BLaER1 treated with 17β-estradiol and CSF1 and Interleukin-3, amounts not matched to agents 10 nM and 100 nM (cell line): Measurements from ENCODE around the gene GREB1.

ENCODE experiments used
- H3K27ac ChIP-seq, 11 experiments: shearing (Covaris generic); formaldehyde crosslinking; 2 replicates each; pipeline ENCODE4 v1.8.1; 2022
- H3K27me3 ChIP-seq, 11 experiments: shearing (Covaris generic); formaldehyde crosslinking; 2 replicates each; pipeline ENCODE4 v1.8.1; 2022
- H3K36me3 ChIP-seq, 11 experiments: shearing (Covaris generic); formaldehyde crosslinking; 2 replicates each; pipeline ENCODE4 v1.8.1; 2022
- H3K4me1 ChIP-seq, 10 experiments: shearing (Covaris generic); formaldehyde crosslinking; 2 replicates each; pipeline ENCODE4 v1.8.1; 2022
- H3K4me2 ChIP-seq, 11 experiments: shearing (Covaris generic); formaldehyde crosslinking; 2 replicates each; pipeline ENCODE4 v1.8.1; 2022
- H3K4me3 ChIP-seq, 10 experiments: shearing (Covaris generic); formaldehyde crosslinking; 2 replicates each; pipeline ENCODE4 v1.8.1; 2022
- H3K9ac ChIP-seq, 11 experiments: shearing (Covaris generic); formaldehyde crosslinking; 2 replicates each; pipeline ENCODE4 v1.8.1; 2022
- H3K9me3 ChIP-seq, 11 experiments: shearing (Covaris generic); formaldehyde crosslinking; replicated peaks in 1 of 11; 2 replicates each; pipeline ENCODE4 v1.8.1; 2022
- H4K20me1 ChIP-seq, 11 experiments: shearing (Covaris generic); formaldehyde crosslinking; 2 replicates each; pipeline ENCODE4 v1.8.1; 2022
- Cebpa-rat ChIP-seq, 11 experiments: shearing (Covaris generic); IDR thresholded peaks; 2 replicates each; pipeline ENCODE4 v1.8.1; 2022

Gene GREB1

DNA sequence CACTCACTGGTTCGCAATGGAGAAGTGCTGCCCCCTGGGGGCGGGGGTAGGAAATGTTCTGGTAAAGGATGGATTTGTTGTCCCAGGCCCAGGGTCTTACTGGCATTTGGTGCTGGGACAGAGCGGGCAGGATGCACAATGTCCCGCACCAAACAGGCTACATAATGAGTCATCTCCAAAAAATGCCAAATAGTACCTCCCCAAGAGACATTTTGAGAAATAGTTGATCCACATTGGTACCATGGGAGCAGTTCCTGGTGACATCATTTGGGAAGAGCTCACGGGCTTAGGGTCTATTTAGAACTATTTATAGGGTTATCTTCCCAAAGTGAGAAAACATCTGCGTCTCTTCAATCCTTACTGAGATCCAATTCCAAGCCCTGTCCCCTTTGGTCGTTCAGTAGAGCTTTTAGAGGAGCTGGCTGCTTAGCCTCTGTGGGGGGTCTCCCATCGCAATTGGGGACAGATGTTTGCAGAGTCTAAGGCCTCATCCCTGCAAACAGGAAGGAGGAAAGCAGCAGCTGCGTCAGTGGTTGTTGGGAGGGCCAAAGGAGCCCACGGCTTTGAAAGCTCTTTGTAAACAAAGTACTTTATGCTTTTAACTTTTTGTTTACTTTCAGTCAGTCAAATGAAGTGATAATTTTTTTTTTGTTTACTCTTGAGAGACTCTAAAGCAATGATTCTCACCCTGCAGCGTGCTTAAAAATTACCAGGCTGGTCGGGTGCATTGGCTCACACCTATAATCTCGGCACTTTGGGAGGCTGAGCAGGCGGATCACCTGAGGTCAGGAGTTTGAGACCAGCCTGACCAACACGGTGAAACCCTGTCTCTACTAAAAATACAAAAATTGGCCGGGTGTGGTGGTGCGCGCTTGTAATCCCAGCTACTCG, 49.3 kb downstream of the GREB1 start:
- no peaks in the 10 kb centered on the region for H3K27me3 ChIP-seq
- H3K4me1 ChIP-seq = peaks cover 0 to 16% (median 9%) of the 10 kb centered on the region in 10 experiments; a peak in 11 of 20 replicates
- peak overlapping the region in 3 of 11 experiments; percentile 16 to 81 (median 54); a peak in 3 of 22 replicates for H3K4me2 ChIP-seq
- peak overlapping the region in 2 of 11 experiments; percentile 33 to 74; a peak in 2 of 22 replicates for H3K27ac ChIP-seq
- H3K9ac ChIP-seq = 0 out of 22 replicates have a peak overlapping the region, but pooled peaks of 1 of the 11 experiments have one; percentile 31
- peaks cover 0 to 8% (median 0%) of the 10 kb centered on the region in 11 experiments; a peak in 3 of 22 replicates for H3K9me3 ChIP-seq
- no peak for TF ChIP-seq Cebpa-rat (IDR thresholded peaks at IDR 0.05)
- no peaks in the 10 kb centered on the region for H3K36me3 ChIP-seq
- no peak overlapping the region for H3K4me3 ChIP-seq
- peaks cover 0 to 4% (median 0%) of the 10 kb centered on the region in 11 experiments; a peak in 2 of 22 replicates for H4K20me1 ChIP-seq

DNA sequence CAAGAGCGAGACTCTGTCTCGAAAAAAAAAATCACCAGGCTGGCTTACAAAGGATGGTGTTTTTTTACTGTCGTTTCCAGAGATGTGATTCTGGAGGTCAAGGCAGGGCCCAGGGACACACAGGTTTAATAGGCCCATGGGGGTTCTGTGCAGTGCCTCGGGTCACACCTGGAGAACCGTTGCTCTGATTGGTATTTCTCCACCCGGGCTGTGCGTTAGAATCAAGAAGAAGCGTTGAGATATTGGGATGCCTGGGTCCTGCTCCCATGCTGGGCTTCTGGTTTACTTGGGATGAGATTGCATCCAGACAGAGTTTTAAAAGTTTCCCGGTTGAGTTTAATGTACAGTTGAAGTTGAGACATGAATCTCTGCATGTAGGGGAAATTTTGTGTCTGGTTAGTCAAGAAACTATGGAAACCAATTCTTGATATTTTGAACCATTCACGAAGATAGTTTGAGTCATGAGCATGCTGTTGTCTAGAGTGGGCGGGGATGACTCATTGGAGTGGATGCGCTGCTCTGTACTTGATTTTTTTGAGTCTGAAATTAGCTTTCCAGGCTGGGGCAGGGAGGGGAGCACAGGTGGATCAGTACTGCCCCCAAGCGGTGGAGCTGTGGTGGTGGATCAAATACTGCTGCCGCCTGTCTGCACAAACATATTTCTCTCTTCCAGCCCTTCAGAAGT, 50.1 kb downstream of the GREB1 start:
- no peak for TF ChIP-seq Cebpa-rat (IDR thresholded peaks at IDR 0.05)
- peak overlapping the region in 1 of 11 experiments; percentile 31; a peak in 1 of 22 replicates for H3K9ac ChIP-seq
- no peak overlapping the region for H3K4me3 ChIP-seq
- peaks cover 0 to 8% (median 0%) of the 10 kb centered on the region in 11 experiments; a peak in 3 of 22 replicates for H3K9me3 ChIP-seq
- peak overlapping the region in 5 of 11 experiments; percentile 8 to 81 (median 16); a peak in 8 of 22 replicates for H3K4me2 ChIP-seq
- no peaks in the 10 kb centered on the region for H3K36me3 ChIP-seq
- H3K4me1 ChIP-seq = peaks cover 0 to 16% (median 8%) of the 10 kb centered on the region in 10 experiments; a peak in 10 of 20 replicates
- peaks cover 0 to 4% (median 0%) of the 10 kb centered on the region in 11 experiments; a peak in 2 of 22 replicates for H4K20me1 ChIP-seq
- no peaks in the 10 kb centered on the region for H3K27me3 ChIP-seq
- peak overlapping the region in 2 of 11 experiments; percentile 33 to 74; a peak in 3 of 22 replicates for H3K27ac ChIP-seq

DNA sequence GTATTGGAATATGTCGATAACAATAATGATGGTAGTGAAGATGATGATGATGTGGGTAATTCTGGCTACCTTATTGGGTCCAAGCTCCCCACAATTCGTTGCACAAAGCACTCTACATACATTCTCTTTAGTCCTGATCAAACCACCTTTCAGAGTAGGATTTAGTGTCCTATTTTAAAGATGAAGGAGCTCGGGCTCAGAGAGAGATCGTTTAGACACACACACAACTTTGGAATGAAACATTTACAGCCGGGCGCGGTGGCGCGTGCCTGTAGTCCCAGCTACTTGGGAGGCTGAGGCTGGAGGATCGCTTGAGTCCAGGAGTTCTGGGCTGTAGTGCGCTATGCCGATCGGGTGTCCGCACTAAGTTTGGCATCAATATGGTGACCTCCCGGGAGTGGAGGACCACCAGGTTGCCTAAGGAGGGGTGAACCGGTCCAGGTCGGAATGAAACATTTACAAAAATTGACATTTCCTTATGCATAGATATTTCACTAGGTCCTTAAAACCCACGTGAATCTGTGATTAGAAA, 50.7 kb downstream of the GREB1 start:
- H3K36me3 ChIP-seq = no peaks in the 10 kb centered on the region
- no peak overlapping the region for H3K9ac ChIP-seq
- H3K4me1 ChIP-seq = peaks cover 0 to 16% (median 8%) of the 10 kb centered on the region in 10 experiments; a peak in 10 of 20 replicates
- H3K4me3 ChIP-seq = no peak overlapping the region
- H3K4me2 ChIP-seq = peak overlapping the region in 1 of 11 experiments; percentile 81; a peak in 1 of 22 replicates
- no peak for TF ChIP-seq Cebpa-rat (IDR thresholded peaks at IDR 0.05)
- peaks cover 0 to 4% (median 0%) of the 10 kb centered on the region in 11 experiments; a peak in 2 of 22 replicates for H3K9me3 ChIP-seq
- H4K20me1 ChIP-seq = peaks cover 0 to 4% (median 0%) of the 10 kb centered on the region in 11 experiments; a peak in 2 of 22 replicates
- no peak overlapping the region for H3K27ac ChIP-seq
- H3K27me3 ChIP-seq = no peaks in the 10 kb centered on the region

DNA sequence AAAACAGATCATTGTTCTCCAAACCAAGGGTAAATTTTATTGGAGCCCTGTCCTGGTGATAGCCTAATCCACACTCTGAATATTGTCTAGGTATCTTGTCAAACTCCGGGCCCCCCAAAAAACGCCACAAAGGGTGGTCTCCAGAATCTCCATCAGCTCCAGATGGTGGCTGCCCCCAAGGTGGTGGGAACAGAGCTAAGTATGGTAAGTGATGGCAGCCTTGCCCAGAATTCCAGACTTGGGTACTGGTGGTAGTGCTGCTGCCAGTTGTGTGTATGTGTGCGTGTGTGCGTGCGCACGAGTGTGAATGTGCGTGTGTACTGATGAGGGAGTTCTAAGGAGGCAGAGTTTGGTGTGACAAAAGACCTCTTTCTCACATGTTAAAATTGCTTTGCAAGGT, 51.2 kb downstream of the GREB1 start:
- peaks cover 0 to 4% (median 0%) of the 10 kb centered on the region in 11 experiments; a peak in 2 of 22 replicates for H4K20me1 ChIP-seq
- no peak overlapping the region for H3K4me2 ChIP-seq
- H3K9ac ChIP-seq = no peak overlapping the region
- peaks cover 0 to 16% (median 8%) of the 10 kb centered on the region in 10 experiments; a peak in 10 of 20 replicates for H3K4me1 ChIP-seq
- no peaks in the 10 kb centered on the region for H3K36me3 ChIP-seq
- no peaks in the 10 kb centered on the region for H3K27me3 ChIP-seq
- H3K27ac ChIP-seq = no peak overlapping the region
- no peak overlapping the region for H3K4me3 ChIP-seq
- H3K9me3 ChIP-seq = no peaks in the 10 kb centered on the region
- TF ChIP-seq Cebpa-rat (IDR thresholded peaks at IDR 0.05) = no peak

DNA sequence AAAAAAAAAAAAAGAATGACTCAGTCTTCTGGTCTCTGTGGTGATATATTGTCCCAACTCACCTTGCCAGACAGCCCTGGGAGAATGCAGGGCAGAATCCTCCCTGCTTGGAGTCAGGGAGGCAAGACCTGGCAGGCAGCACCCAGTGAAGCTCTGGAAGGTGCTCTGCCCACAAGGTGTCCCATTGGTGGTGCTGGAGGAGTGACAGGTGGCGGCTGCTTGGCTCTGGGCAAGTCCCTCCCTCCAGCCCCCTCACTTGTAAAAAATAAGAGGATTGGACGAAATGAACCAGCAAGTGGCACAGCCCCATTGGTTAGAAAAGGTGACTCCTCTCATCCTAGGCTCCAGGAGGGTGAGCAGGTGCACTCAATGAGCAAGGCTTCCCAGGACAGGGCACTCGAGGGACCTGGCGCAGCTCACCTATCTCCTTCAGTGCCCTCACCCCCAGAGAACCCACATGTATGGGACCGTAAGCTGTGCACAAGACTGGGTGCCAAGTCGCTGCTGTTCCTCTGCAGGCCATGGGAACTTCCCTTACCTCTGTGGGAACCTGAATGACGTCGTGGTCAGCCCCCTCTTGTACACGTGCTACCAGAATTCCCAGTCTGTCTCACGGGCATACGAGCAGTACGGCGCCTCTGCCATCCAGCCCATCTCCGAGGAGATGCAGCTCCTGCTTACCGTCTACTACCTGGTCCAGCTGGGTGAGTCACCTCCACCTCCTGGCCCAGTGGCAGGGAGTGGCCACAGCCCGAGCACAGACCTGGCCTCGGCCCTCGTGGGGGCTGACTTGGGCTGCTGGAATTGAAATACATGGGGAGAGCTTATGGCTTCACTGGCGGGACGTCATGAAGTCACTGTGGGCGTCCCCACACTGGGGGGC, 54.6 kb downstream of the GREB1 start:
- no peaks in the 10 kb centered on the region for H3K9me3 ChIP-seq

DNA sequence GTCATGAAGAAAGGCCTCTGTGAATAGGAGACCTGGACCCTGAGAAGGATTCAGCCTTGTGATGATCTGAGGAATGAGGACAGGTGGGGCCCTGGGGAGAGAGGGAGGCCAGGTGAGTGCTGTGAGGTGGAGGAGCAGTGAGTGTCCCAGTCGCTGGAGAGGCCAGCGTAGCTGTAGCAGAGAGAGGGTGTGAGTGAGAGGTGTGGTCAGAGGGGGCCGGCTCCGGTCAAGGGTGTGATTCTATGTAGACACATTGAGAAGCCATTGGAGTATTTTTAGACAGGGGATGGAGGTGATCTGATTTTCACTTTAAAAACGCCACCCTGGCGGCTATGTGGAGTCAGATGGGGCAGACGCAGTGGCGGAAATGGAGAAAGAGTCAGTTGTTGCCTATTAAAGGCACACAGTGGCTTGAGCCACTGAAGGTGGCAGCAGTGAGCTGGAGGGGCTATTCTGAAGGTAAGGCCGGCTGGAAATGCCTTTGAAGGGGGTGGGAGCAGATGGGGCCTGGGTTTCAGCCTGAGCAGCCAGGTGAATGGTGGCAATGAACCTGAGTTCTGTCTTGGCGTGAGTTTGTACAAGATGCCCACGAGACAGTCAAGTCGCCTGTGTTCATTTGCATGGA, 55.6 kb downstream of the GREB1 start:
- H3K27me3 ChIP-seq = no peaks in the 10 kb centered on the region
- no peaks in the 10 kb centered on the region for H3K9me3 ChIP-seq
- H3K4me3 ChIP-seq = no peak overlapping the region
- H3K36me3 ChIP-seq = no peaks in the 10 kb centered on the region
- no peaks in the 10 kb centered on the region; a peak in 1 of 22 replicates for H4K20me1 ChIP-seq
- no peak overlapping the region for H3K4me2 ChIP-seq
- H3K9ac ChIP-seq = no peak overlapping the region
- TF ChIP-seq Cebpa-rat (IDR thresholded peaks at IDR 0.05) = no peak
- peaks cover 0 to 2% (median 0%) of the 10 kb centered on the region in 10 experiments; a peak in 2 of 20 replicates for H3K4me1 ChIP-seq
- H3K27ac ChIP-seq = no peak overlapping the region

More for the DNA sequence above, 54.6 kb downstream of the GREB1 start:
- Histone ChIP-seq H3K4me2 (no peak overlapping the region), H3K27ac (no peak overlapping the region), H3K36me3 (no peaks in the 10 kb centered on the region), H3K4me1 (peaks cover 0 to 11% (median 5%) of the 10 kb centered on the region in 10 experiments; a peak in 9 of 20 replicates), H4K20me1 (peaks cover 0 to 4% (median 0%) of the 10 kb centered on the region in 11 experiments; a peak in 2 of 22 replicates), H3K27me3 (no peaks in the 10 kb centered on the region), H3K9ac (no peak overlapping the region), H3K4me3 (no peak overlapping the region)
- no peak for TF ChIP-seq Cebpa-rat (IDR thresholded peaks at IDR 0.05)

DNA sequence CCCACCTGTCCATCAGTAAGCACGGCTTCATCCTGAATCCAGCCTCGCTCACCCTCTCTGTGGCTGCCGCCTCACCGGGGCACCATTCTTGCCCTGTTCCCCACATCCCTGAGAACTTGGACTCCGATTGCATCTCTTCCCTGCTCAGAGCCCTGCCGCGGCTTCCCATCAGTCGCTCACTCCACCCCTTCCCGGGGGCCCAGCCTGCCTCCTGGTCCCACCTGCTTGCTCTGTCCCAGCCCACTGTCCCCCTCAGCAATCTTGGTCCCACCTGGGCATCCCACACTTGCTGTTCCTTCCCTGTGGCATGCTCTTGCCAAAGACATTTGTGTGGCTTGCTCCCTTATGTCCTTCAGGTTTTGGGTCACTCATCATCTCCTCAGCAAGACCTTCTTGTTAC, 56.3 kb downstream of the GREB1 start:
- no peak for TF ChIP-seq Cebpa-rat (IDR thresholded peaks at IDR 0.05)
- Histone ChIP-seq H3K9ac (no peak overlapping the region), H3K27me3 (no peaks in the 10 kb centered on the region), H3K4me3 (no peak overlapping the region), H3K4me2 (no peak overlapping the region), H3K4me1 (no peaks in the 10 kb centered on the region), H4K20me1 (no peaks in the 10 kb centered on the region; a peak in 1 of 22 replicates), H3K36me3 (no peaks in the 10 kb centered on the region), H3K9me3 (no peaks in the 10 kb centered on the region), H3K27ac (no peak overlapping the region)
